GM12801 (cell line): ENCODE results near the gene C4orf46.

Experiments used
- CTCF ChIP-seq: IDR thresholded peaks from one replicate; pipeline ENCODE4 v1.5.1; 2011; ENCODE audit warnings: control low read depth; ENCODE audit not compliant: insufficient read length; ENCODE audit errors: extremely low read depth

The C4orf46 gene

GRCh38 chr4:158644356-158644755, 27.3 kb downstream of the C4orf46 start:
- TF ChIP-seq CTCF, result no peak

- no peak for TF ChIP-seq CTCF
Measured at GRCh38 chr4:158636619-158637018, 35.1 kb downstream of the C4orf46 start.

GRCh38 chr4:158630893-158631292, 40.8 kb downstream of the C4orf46 start:
- no peak for TF ChIP-seq CTCF

- no peak for TF ChIP-seq CTCF
Measured at GRCh38 chr4:158625544-158625943, 46.1 kb downstream of the C4orf46 start.

GRCh38 chr4:158624889-158625478, 46.7 kb downstream of the C4orf46 start:
- no peak for TF ChIP-seq CTCF

GRCh38 chr4:158622251-158622650, 49.4 kb downstream of the C4orf46 start:
- TF ChIP-seq CTCF, result no peak

- no peak for TF ChIP-seq CTCF
Measured at GRCh38 chr4:158621729-158622128, 50.0 kb downstream of the C4orf46 start.

GRCh38 chr4:158617956-158618355, 53.7 kb downstream of the C4orf46 start:
- no peak for TF ChIP-seq CTCF
